Spleen (tissue), 11 donors: ENCODE data around the gene RABL6. TPM values are rescaled to one million over a fixed set of nuclear protein-coding genes. Genes with fewer than 3 reads are reported as not detected.
"Not testable (repeated sequence)": the region's sequence is repeated elsewhere in the genome, so short reads cannot be mapped to it uniquely, and the experiment has no call there.

Source experiments
- DNase-seq: peaks from one replicate; pipeline ENCODE4 v3.0.0-alpha.2; 2020
- H3K27ac ChIP-seq, 8 donors: fragments of 200-600 bp; sonication (generic) in 7 of 8; 1 replicate in 4 of 8; 2 replicates in 4 of 8; pipeline versions ENCODE4 v1.5.0 to v1.8.0; 2016 to 2021; ENCODE audit warnings: inconsistent platforms in 4 of 8, mild to moderate bottlenecking in 4 of 8, moderate library complexity in 1 of 8
- H3K27me3 ChIP-seq, 7 donors: fragments of 200-600 bp; sonication (generic) in 6 of 7; replicated peaks in 1 of 7; 1 replicate in 4 of 7; 2 replicates in 3 of 7; pipeline versions ENCODE4 v1.5.0 to v1.8.0; 2016 to 2021; ENCODE audit warnings: inconsistent platforms in 3 of 7, mild to moderate bottlenecking in 1 of 7
- H3K36me3 ChIP-seq, 6 donors: fragments of 200-600 bp; sonication (generic) in 5 of 6; 1 replicate in 4 of 6; 2 replicates in 2 of 6; pipeline versions ENCODE4 v1.5.0 to v1.8.0; 2016 to 2021; ENCODE audit warnings: inconsistent platforms in 2 of 6
- H3K4me1 ChIP-seq, 6 donors: fragments of 200-600 bp; sonication (generic) in 5 of 6; 1 replicate in 3 of 6; 2 replicates in 3 of 6; pipeline versions ENCODE4 v1.5.0 to v1.8.0; 2016 to 2021; ENCODE audit warnings: inconsistent platforms in 3 of 6
- H3K4me3 ChIP-seq, 8 donors: fragments of 200-600 bp; sonication (generic) in 7 of 8; 1 replicate in 4 of 8; 2 replicates in 4 of 8; pipeline versions ENCODE4 v1.5.0 to v1.8.0; 2016 to 2021; ENCODE audit warnings: inconsistent platforms in 4 of 8, mild to moderate bottlenecking in 4 of 8, moderate library complexity in 2 of 8
- H3K9me3 ChIP-seq, 8 donors: fragments of 200-600 bp; sonication (generic) in 7 of 8; 1 replicate in 4 of 8; 2 replicates in 4 of 8; pipeline versions ENCODE4 v1.5.0 to v1.8.0; 2016 to 2021; ENCODE audit warnings: inconsistent platforms in 4 of 8
- POLR2A ChIP-seq, 3 donors: fragments of 450-650 bp; IDR thresholded peaks; one replicate each; pipeline ENCODE4 v1.5.1; 2017; ENCODE audit warnings: antibody characterized with exemption in 3 of 3, mild to moderate bottlenecking in 1 of 3
- POLR2AphosphoS5 ChIP-seq, 3 donors: sonication (generic); formaldehyde crosslinking; IDR thresholded peaks; one replicate each; pipeline ENCODE4 v1.5.1; 2017; ENCODE audit warnings: antibody characterized with exemption in 3 of 3
- WGBS, 5 donors: extraction: QIAGEN DNeasy Blood & Tissue Kit in 3 of 5; methylation state at CpG; one replicate each; pipeline versions ENCODE4 v1.1.5 to v1.1.7; 2013 to 2018; 5-methylcytosine and 5-hydroxymethylcytosine counted together
- intact Hi-C: fragments of 100-400 bp; cut with DNase I; formaldehyde crosslinking; loops from one replicate; pipeline ENCODE4 v1.15.0; 2023; ENCODE audit warnings: low total_unique reads
- polyA plus RNA-seq, 3 donors: library from polyadenylated mRNA; stranded (reverse); fragments of 200-250 nt; gene quantifications; one replicate each; pipeline ENCODE4 v1.2.1, GENCODE V29; 2013
- total RNA-seq, 7 donors: library from RNA; depleted of rRNA in 3 of 7; stranded (reverse); fragments of >200 nt in 3 of 7; fragmentation: NEBNext Ultra II Directional in 4 of 7; extraction: Animal tissue kit (Norgen Biotek cat#: 25700) in 4 of 7; gene quantifications; one replicate each; pipeline versions ENCODE4 v1.1.0 to v1.2.1, GENCODE V29; 2016 to 2021
- TF ChIP-seq, protein P1 (sequence below), 11 experiments: fragments of 200-600 bp in 7 of 11; fragments of 450-650 bp in 4 of 11; sonication (generic) in 4 of 11; IDR thresholded peaks in 8 of 11; conservative IDR thresholded peaks in 3 of 11; 1 replicate in 7 of 11; 2 replicates in 4 of 11; pipeline versions ENCODE4 v1.4.0 to v1.8.0; 2016 to 2021; ENCODE audit warnings: antibody characterized with exemption in 11 of 11, inconsistent platforms in 4 of 11, mild to moderate bottlenecking in 1 of 11
- donor health status: healthy with polysubstance abuse.
- donor health status: DM: no; HTN: no; CAD: no; lungs with moderate emphysema.
- donor health status: DM: no; HTN: no; CAD: no.
- donor health status: Bipolar disorder and iron deficiency.
- donor health status: healthy.
- donor health status: DM: no; HTN: no; CAD: no.
- donor health status: DM: yes; HTN: yes; CAD: no.

RABL6 gene
- total and polyA plus RNA-seq, 10 donors: 32.7 to 70.0 (median 55.7) TPM

DNA sequence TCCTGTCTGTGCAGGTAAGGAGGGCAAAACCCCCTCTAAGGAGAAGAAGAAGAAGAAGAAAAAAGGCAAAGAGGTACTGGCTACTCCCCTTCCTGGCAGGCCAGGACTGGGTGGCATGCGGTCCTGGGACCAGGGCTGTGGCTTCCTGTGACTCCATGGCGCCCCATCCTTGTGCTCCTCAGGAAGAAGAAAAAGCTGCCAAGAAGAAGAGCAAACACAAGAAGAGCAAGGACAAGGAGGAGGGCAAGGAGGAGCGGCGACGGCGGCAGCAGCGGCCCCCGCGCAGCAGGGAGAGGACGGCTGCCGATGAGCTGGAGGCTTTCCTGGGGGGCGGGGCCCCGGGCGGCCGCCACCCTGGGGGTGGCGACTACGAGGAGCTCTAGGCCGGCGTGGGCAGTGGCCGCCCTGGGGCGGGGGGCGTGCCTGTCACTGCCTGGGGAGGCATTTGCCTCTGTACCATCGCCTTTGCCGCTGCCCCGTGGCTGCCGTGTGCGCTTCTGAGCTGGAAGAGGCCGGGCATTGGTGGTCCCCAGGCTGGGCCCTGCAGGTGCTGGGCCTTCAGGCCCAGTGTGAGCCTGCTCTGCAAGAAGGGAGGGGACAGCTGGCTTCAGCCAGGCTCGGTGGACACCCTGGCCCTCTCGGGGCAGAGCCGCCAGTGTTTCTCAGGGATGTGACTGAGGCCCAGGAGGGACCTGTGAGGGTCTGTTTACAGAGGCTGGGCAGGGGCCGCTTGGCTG is 32.6 kb downstream of the RABL6 start:
- Histone ChIP-seq H3K27ac (peak overlapping the region in 4 of 8 donors; percentile 28 to 90 (median 63)), H3K36me3 (peaks cover 0 to 66% (median 37%) of the 10 kb centered on the region in 6 donors), H3K4me3 (no peak overlapping the region), H3K27me3 (peaks cover 0 to 23% (median 15%) of the 10 kb centered on the region in 7 donors), H3K9me3 (no peaks in the 10 kb centered on the region), H3K4me1 (peaks cover 27 to 58% (median 48%) of the 10 kb centered on the region in 6 donors)
- DNase-seq: no peak
- TF ChIP-seq POLR2A (IDR thresholded peaks at IDR 0.05) (no peak), POLR2AphosphoS5 (IDR thresholded peaks at IDR 0.05) (peak in 2 of 3 donors; percentile 11 to 52)
- TF ChIP-seq, protein P1, sequence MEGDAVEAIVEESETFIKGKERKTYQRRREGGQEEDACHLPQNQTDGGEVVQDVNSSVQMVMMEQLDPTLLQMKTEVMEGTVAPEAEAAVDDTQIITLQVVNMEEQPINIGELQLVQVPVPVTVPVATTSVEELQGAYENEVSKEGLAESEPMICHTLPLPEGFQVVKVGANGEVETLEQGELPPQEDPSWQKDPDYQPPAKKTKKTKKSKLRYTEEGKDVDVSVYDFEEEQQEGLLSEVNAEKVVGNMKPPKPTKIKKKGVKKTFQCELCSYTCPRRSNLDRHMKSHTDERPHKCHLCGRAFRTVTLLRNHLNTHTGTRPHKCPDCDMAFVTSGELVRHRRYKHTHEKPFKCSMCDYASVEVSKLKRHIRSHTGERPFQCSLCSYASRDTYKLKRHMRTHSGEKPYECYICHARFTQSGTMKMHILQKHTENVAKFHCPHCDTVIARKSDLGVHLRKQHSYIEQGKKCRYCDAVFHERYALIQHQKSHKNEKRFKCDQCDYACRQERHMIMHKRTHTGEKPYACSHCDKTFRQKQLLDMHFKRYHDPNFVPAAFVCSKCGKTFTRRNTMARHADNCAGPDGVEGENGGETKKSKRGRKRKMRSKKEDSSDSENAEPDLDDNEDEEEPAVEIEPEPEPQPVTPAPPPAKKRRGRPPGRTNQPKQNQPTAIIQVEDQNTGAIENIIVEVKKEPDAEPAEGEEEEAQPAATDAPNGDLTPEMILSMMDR (IDR thresholded peaks at IDR 0.05 in 8 of 11, conservative IDR thresholded peaks at IDR 0.05 in 3 of 11): no peak
- intact Hi-C loops: loop anchor here (10.0 kb wide), 1 partner anchor 104 kb away; the partner anchor contains the start of genes C8G and FBXW5
- 58 to 79% (median 76%) methylated on average over 18 to 32 of the region's 32 CpGs for WGBS, 5 donors

DNA sequence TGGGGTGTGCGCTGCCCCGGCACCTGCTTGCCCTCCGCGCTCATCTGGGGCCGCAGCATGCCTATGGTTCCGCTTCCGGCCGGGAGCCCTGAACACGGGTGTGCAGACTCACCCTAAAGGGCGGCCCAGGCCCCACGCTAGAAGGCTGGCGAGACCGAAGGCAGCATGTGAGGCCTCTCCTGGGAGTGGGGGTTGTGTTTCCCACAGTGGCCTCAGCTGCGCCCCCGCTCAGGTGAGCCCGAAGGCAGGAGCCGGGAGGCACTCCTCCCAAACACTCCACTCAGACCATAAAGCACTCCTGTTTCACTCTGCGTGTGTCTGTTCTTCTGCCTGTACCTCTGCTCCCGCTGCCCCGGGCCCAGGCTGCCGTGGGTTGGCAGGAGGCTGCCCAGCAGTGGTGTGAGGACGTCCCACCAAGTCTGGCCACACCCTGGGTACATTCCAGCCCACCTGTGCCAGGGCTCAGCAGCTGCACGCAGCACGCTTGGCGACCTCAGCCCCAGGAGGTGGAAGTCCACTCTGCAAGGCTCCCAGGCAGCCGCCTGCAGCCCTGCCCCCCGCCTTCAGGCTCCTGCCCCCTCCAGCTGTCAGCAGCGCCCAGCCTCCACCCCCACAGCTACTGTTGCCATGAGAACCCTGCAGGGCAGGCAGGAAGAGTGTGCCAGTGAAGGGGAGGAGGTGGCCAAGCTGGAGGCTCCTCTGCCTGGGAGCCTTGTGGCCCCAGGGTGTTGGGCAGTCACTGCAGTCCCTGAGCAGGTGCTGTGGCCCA is 33.3 kb downstream of the RABL6 start:
- H3K4me1 ChIP-seq: peaks cover 27 to 65% (median 51%) of the 10 kb centered on the region in 6 donors
- no peak for DNase-seq
- WGBS, 5 donors: 63 to 80% (median 71%) methylated on average over 12 to 28 of the region's 28 CpGs
- no peaks in the 10 kb centered on the region for H3K9me3 ChIP-seq
- intact Hi-C loops: loop anchor here (10.0 kb wide), 1 partner anchor 104 kb away; the partner anchor contains the start of genes C8G and FBXW5
- peak overlapping the region in 5 of 8 donors; percentile 7 to 90 (median 38) for H3K27ac ChIP-seq
- peaks cover 0 to 31% (median 22%) of the 10 kb centered on the region in 7 donors for H3K27me3 ChIP-seq
- H3K36me3 ChIP-seq: peaks cover 0 to 66% (median 32%) of the 10 kb centered on the region in 6 donors
- TF ChIP-seq, protein P1 (IDR thresholded peaks at IDR 0.05 in 8 of 11, conservative IDR thresholded peaks at IDR 0.05 in 3 of 11): no peak
- TF ChIP-seq POLR2AphosphoS5 (IDR thresholded peaks at IDR 0.05) (peak in 2 of 3 donors; percentile 28 to 33), POLR2A (IDR thresholded peaks at IDR 0.05) (no peak)
- H3K4me3 ChIP-seq: no peak overlapping the region

DNA sequence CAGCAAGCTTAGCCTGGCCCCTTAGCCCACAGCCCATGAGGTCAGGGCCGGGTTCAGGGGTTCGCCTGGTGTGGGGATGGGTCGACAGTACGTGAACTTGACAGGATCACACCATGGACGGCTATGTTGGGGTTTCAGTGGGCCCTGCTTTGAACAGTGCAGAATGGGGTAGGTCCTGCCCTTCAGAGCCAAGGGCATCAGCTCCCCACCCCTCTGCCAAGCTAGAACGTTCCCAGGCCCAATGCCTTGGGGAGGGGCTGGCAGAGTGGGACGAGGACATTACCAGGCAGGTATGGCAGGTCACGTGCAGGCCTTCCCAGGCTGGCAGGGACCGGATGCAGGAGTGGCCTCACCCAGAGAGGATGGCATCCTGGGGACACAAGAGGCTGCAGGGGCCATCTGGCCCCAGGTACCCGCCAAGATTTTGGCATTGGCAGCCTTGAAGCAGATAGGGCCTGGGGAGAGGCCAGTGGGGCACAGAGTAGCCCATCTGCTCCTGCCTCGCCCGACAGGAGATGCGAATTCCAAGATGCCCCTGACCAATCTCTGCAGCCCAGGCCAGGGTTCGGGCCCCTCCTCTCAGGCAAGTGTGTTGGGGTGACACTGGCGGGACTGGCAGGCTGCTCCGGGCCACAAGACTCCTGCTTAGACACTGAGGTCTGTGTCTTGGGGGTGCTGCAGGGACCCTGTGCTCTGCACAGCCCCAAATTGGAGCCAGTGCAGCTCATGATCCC is 34.1 kb downstream of the RABL6 start:
- intact Hi-C loops: loop anchor here (10.0 kb wide), 1 partner anchor 103 kb away; the partner anchor contains the start of genes C8G and FBXW5
- Histone ChIP-seq H3K27me3 (peaks cover 0 to 39% (median 30%) of the 10 kb centered on the region in 7 donors), H3K4me1 (peaks cover 27 to 72% (median 57%) of the 10 kb centered on the region in 6 donors), H3K4me3 (peak overlapping the region; percentile 55 to 95 (median 65)), H3K27ac (peak overlapping the region in 6 of 8 donors; percentile 55 to 90 (median 86)), H3K36me3 (peaks cover 0 to 63% (median 28%) of the 10 kb centered on the region in 6 donors)
- DNase-seq, H3K9me3 ChIP-seq: not testable (repeated sequence)
- 7 to 56% (median 49%) methylated on average over 3 to 16 of the region's 16 CpGs for WGBS, 5 donors

DNA sequence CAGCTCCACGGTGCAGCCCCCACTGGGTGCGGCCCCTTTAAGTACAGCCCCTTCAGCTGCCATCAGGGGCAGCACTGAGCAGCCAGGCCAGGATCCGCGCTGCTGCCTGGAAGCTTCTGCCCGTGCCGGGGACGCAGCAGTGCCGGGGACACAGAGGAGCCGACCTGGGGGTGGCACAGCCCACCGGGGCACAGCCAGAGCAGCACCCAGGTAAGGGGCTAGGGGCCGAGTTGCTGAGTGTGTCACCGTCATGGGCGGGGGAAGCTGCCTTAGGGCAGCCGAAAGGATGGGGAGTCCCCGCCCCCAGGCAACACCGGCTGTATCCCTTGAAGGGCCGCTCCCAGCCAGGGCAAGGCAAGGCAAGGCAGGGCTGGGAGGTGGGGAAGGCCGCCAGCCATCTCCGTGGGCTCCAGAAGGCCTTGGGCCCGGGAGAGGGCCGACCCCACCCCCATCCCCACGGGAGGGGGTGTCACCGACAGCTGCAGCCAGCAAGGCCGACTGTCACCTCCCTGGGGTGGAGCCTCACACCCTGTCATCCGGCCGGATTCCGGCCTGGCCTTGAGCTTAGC is 34.7 kb downstream of the RABL6 start, which contains the start of gene AJM1:
AJM1 (plus strand) TSS at position 99 of the 569 bp plus-strand sequence. CDS start 1,937 bp downstream, outside the sequence.
- H3K36me3 ChIP-seq: peaks cover 0 to 56% (median 28%) of the 10 kb centered on the region in 6 donors
- H3K4me1 ChIP-seq: peaks cover 32 to 78% (median 63%) of the 10 kb centered on the region in 6 donors
- TF ChIP-seq, protein P1 (IDR thresholded peaks at IDR 0.05 in 8 of 11, conservative IDR thresholded peaks at IDR 0.05 in 3 of 11): peak; percentile 70 to 97 (median 93)
- peak; percentile 69 to 87 (median 80) for TF ChIP-seq POLR2AphosphoS5 (IDR thresholded peaks at IDR 0.05)
- H3K4me3 ChIP-seq: peak within 1 kb of the TSS; percentile 55 to 95 (median 65)
- DNase-seq: peak; percentile 94
- H3K9me3 ChIP-seq: not testable (repeated sequence)
- intact Hi-C loops: loop anchor here (10.0 kb wide), 1 partner anchor 102 kb away; the partner anchor contains the start of genes C8G and FBXW5
- peak within 1 kb of the TSS; percentile 55 to 90 (median 83) for H3K27ac ChIP-seq
- 0 to 1% (median 1%) methylated on average over 2 to 24 of the region's 27 CpGs for WGBS, 5 donors
- peaks cover 0 to 45% (median 36%) of the 10 kb centered on the region in 7 donors for H3K27me3 ChIP-seq

DNA sequence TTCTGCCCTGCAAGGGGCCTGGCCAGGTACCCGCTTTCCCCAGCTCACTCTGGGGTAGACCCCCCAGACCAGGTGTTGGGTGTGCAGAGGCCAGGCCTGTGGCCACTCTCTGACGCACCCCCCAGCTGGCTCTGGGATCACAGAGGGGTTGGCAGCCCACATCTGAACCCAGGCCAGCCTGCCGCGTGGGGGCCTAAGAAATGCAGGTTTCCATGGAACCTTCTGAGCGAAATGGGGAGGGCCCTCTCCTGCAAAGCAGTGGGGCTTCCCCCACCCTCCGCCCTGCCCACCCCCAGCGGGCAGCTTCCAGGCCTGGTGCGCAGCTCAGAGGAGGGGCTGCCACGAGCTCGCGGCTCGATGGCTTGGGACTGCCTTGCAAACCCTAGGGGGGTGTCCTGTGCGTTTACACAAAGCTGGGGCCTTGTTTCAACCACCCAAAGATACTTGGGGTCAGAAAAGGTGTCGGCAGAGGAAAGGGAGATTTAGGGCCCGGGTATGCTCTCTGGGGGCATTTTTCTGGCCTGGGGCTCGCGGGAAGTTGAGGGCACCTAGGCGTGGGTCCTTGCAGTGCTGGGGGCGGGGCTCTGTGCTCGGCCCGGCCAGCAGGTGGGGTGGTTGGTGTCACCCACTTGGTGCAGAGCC is 35.5 kb downstream of the RABL6 start:
- not testable (repeated sequence) for H3K9me3 ChIP-seq, DNase-seq
- H3K4me3 ChIP-seq: peak overlapping the region in 7 of 8 donors; percentile 55 to 95 (median 65)
- peak overlapping the region in 5 of 8 donors; percentile 81 to 90 (median 87) for H3K27ac ChIP-seq
- H3K36me3 ChIP-seq: peaks cover 0 to 48% (median 22%) of the 10 kb centered on the region in 6 donors
- H3K27me3 ChIP-seq: peaks cover 0 to 53% (median 44%) of the 10 kb centered on the region in 7 donors
- H3K4me1 ChIP-seq: peaks cover 38 to 87% (median 71%) of the 10 kb centered on the region in 6 donors
- 8 to 19% (median 12%) methylated on average over 11 to 20 of the region's 21 CpGs for WGBS, 5 donors
- intact Hi-C loops: loop anchor here (10.0 kb wide), 1 partner anchor 102 kb away; the partner anchor contains the start of genes C8G and FBXW5
